Measurements from ENCODE around the gene TRMT112. TPM values are rescaled to one million over a fixed set of nuclear protein-coding genes. Genes with fewer than 3 reads are reported as not detected.

The TRMT112 gene
- total and polyA plus RNA-seq, 2 experiments from 2014 or later, result 210 to 292 TPM

DNA sequence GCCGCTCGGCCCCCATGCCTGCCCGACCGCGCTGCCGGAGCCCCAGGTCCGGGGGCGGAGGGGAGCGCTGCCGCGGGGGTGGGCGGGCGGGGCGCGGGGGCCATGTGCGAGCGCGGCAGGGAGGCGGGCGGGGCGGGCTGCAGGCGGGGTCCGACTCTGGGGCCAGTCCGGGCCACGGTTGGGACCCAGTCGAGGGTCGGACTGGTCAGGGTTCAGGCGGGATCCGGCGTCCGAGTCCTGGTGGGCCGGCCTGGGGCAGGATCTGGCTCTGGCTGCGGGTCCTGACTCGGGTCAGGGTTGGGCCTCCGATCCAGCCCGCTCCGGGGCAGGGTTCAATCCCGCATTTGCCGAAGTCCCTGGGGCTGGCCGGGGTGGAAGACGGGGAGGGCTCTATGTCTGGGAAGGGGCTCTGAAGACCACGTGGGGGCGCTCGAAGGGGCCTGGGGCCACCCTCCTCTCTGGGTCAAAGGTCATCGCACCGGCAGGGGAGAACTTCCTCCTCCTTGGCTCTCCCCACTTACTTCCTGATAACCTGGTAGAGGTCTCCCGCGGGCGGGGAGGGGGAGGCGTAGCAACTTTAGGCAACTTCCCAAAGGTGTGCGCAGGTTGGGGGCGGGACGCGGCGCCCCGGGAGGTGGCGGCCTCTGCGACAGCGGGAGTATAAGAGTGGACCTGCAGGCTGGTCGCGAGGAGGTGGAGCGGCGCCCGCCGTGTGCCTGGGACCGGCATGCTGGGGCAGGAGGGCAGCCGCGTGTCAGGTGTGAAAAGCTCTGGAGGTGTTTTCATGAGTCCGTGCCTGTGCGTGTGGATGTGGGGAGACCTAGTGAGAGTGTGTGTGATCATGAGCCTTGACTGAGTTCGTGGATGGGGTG, 11.4 kb downstream of the TRMT112 start:
- peak overlapping the region; percentile 95 for H3K27ac ChIP-seq
- H3K4me3 ChIP-seq, result peak overlapping the region; percentile 62
- H3K4me2 ChIP-seq, result peak overlapping the region; percentile 90
- H3K9me2 ChIP-seq (replicated peaks; ENCODE audit: insufficient read depth), result no peaks in the 10 kb centered on the region
- DNase-seq (ENCODE audit: low spot score), result peak; percentile 79
- H3K36me3 ChIP-seq (replicated peaks; ENCODE audit: insufficient read depth, low read depth), result no peaks in the 10 kb centered on the region
- no peaks in the 10 kb centered on the region for H3K9me3 ChIP-seq (ENCODE audit: low read depth)
- no peak for TF ChIP-seq EZH2phosphoT487 (IDR thresholded peaks at IDR 0.05; ENCODE audit: low read depth, severe bottlenecking, unreplicated experiment)
- no peak for TF ChIP-seq EZH2 (IDR thresholded peaks at IDR 0.05; ENCODE audit: borderline replicate concordance)
- TF ChIP-seq CTCF (IDR thresholded peaks at IDR 0.05; ENCODE audit: poor library complexity), result peak; percentile 54
- H2AFZ ChIP-seq, result peak overlapping the region; percentile 22
- no peaks in the 10 kb centered on the region for H4K20me1 ChIP-seq (ENCODE audit: insufficient read depth, poor library complexity, severe bottlenecking)
- peaks cover 11% of the 10 kb centered on the region for H3K4me1 ChIP-seq (ENCODE audit: insufficient read depth)
- H3K79me2 ChIP-seq, result peaks cover 43% of the 10 kb centered on the region
- no peaks in the 10 kb centered on the region for H3K27me3 ChIP-seq
- WGBS (ENCODE audit: low lambda C conversion rate, missing lambda C conversion rate), result 1% methylated on average over 38 of the region's 71 CpGs

GRCh38 chr11:64305075-64305690, 12.2 kb downstream of the TRMT112 start, which contains the start of gene ESRRA:
TSS of gene ESRRA (plus strand) at chr11:64305524. CDS start at chr11:64307180, 1,656 bp downstream.
- Histone ChIP-seq H3K79me2 (peaks cover 38% of the 10 kb centered on the region), H3K36me3 (replicated peaks; ENCODE audit: insufficient read depth, low read depth) (no peaks in the 10 kb centered on the region), H4K20me1 (ENCODE audit: insufficient read depth, poor library complexity, severe bottlenecking) (no peaks in the 10 kb centered on the region), H3K9me2 (replicated peaks; ENCODE audit: insufficient read depth) (no peaks in the 10 kb centered on the region), H3K4me3 (peak within 1 kb of the TSS; percentile 62), H3K9me3 (ENCODE audit: low read depth) (no peaks in the 10 kb centered on the region), H3K4me2 (peak within 1 kb of the TSS; percentile 90), H3K27ac (peak within 1 kb of the TSS; percentile 95), H3K27me3 (peaks cover 7% of the 10 kb centered on the region), H2AFZ (peak within 1 kb of the TSS; percentile 45), H3K4me1 (ENCODE audit: insufficient read depth) (peaks cover 17% of the 10 kb centered on the region)
- TF ChIP-seq EZH2phosphoT487 (IDR thresholded peaks at IDR 0.05; ENCODE audit: low read depth, severe bottlenecking, unreplicated experiment) (no peak), EZH2 (IDR thresholded peaks at IDR 0.05; ENCODE audit: borderline replicate concordance) (no peak), CTCF (IDR thresholded peaks at IDR 0.05; ENCODE audit: poor library complexity) (no peak)
- 2% methylated on average over 36 of the region's 81 CpGs for WGBS (ENCODE audit: low lambda C conversion rate, missing lambda C conversion rate)
- DNase-seq (ENCODE audit: low spot score), result peak; percentile 100

- TF ChIP-seq EZH2 (IDR thresholded peaks at IDR 0.05; ENCODE audit: borderline replicate concordance) (no peak), CTCF (IDR thresholded peaks at IDR 0.05; ENCODE audit: poor library complexity) (peak; percentile 93), EZH2phosphoT487 (IDR thresholded peaks at IDR 0.05; ENCODE audit: low read depth, severe bottlenecking, unreplicated experiment) (no peak)
- H3K27me3 ChIP-seq, result peaks cover 14% of the 10 kb centered on the region
- peaks cover 24% of the 10 kb centered on the region for H3K4me1 ChIP-seq (ENCODE audit: insufficient read depth)
- 1% methylated on average over 44 of the region's 46 CpGs for WGBS (ENCODE audit: low lambda C conversion rate, missing lambda C conversion rate)
- H3K36me3 ChIP-seq (replicated peaks; ENCODE audit: insufficient read depth, low read depth), result no peaks in the 10 kb centered on the region
- H3K4me3 ChIP-seq, result peak overlapping the region; percentile 38
- H3K27ac ChIP-seq, result peak overlapping the region; percentile 87
- no peaks in the 10 kb centered on the region for H3K9me3 ChIP-seq (ENCODE audit: low read depth)
- peaks cover 33% of the 10 kb centered on the region for H3K79me2 ChIP-seq
- H2AFZ ChIP-seq, result peak overlapping the region; percentile 45
- peak; percentile 96 for DNase-seq (ENCODE audit: low spot score)
- no peaks in the 10 kb centered on the region for H3K9me2 ChIP-seq (replicated peaks; ENCODE audit: insufficient read depth)
- peak overlapping the region; percentile 78 for H3K4me2 ChIP-seq
- H4K20me1 ChIP-seq (ENCODE audit: insufficient read depth, poor library complexity, severe bottlenecking), result no peaks in the 10 kb centered on the region
Measured at GRCh38 chr11:64304316-64305072, 12.9 kb downstream of the TRMT112 start.
